ENCODE measurements around the gene L3HYPDH.

L3HYPDH gene

DNA sequence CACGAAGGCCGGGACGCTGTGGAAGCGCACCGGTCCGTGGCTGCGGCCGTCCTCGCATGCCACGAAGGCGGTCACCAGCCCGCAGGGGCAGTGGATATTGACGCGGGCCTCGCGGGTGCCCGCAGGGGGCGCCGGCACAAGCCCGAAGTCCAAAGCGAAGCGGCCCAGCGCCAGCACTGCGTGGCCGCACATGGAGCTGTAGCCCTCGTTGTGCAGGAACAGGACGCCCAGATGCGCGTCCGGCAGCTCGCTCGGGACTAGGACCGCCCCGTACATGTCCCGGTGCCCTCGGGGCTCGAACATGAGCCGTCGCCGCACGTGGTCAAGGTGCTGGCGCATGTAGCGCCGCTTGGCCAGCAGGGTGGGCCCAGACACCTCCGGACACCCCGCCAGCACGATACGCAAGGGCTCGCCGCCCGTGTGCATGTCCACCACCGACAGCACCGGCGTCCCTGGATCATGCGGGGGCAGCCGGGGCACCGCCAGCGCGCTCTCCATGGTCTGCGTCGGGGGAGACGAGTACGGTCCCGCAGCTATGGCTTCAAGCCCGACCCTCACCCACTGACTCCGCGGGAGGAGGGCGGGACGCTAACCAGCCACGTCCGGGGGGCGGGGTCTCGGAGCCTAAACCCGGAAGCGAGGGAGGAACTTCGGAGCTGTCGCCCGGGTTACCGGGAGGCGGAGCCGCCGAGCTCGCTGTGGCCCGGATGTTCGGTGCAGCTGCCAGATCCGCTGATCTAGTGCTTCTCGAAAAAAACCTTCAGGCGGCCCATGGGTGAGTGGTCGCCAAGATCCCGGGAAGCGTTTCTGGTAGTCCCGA, at the start of gene L3HYPDH, which contains the start of gene JKAMP:
L3HYPDH (minus strand) TSS at position 590 of the 820 bp plus-strand sequence; CDS start at position 498, 92 bp downstream.
JKAMP (plus strand) TSS at position 699 of the 820 bp plus-strand sequence; CDS start at position 772, 73 bp downstream.
- DNase-seq, result peak; percentile 96

GRCh38 chr14:59532419-59532818, 48.2 kb upstream of the L3HYPDH start:
- no peak for DNase-seq

DNA sequence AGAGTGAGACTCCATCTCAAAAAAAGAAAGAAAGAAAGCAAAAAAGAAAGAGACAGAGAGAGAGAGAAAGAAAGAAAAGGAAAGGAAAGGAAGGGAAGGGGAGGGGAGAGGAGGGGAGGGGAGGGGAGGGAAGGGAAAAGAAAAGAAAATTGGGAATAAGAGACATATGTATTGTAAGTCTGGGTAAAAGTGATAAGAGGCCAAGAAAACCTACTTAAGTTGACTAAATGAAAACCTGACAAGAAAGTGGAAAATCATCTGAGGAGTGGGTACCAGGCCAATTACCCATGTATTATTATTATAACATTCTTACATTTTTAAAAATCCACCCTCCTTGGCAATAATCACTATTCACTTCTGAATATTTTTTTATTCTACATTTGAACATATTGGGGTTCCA, 46.1 kb upstream of the L3HYPDH start:
- DNase-seq, result no peak

DNA sequence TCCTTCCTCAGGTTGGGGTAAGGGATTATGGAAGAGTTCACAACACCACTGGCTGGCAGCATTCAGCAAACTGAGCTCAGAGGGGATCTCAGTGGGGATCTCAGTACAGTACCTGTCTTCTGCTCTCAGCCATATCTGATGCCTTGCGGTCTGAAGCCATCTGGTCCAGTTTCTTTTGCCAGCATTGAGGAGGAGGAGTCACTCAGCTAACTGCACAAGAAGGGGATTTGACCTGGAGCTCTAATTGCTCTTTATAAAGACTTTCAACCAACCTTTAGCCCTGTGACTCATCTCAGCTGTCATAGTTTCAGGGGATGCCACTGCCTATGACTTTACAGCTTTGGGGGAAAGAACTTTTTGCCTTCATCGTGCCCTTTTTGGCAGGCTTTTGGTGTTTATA, 45.0 kb upstream of the L3HYPDH start:
- no peak for DNase-seq

- no peak for DNase-seq
These were observed 36.0 kb upstream of the L3HYPDH start for GRCh38 chr14:59520224-59520623.

- DNase-seq, result peak; percentile 8
These were observed 27.8 kb upstream of the L3HYPDH start for GRCh38 chr14:59511916-59512575.

GRCh38 chr14:59510966-59511365, 26.8 kb upstream of the L3HYPDH start:
- no peak for DNase-seq

GRCh38 chr14:59510001-59510400, 25.8 kb upstream of the L3HYPDH start:
- no peak for DNase-seq

- DNase-seq, result no peak
These were observed 24.9 kb upstream of the L3HYPDH start for GRCh38 chr14:59509101-59509500.

DNA sequence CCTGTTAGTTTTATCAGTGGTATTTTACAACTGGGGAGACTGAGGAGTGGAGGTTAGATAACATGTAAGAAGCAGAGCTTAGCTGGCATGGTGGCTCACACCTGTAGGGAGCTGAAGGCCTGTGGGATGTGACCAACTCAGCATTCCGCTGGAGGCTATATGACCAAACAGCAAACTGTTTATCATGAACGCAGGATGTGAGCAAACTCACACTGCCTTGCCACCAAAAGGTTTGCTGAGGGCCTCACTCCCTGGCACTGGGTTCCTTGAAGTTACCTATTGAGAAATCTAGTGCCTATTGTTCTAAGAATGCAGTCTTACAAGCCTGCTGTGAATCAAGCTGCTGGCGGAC, 23.5 kb upstream of the L3HYPDH start:
- DNase-seq, result no peak

DNA sequence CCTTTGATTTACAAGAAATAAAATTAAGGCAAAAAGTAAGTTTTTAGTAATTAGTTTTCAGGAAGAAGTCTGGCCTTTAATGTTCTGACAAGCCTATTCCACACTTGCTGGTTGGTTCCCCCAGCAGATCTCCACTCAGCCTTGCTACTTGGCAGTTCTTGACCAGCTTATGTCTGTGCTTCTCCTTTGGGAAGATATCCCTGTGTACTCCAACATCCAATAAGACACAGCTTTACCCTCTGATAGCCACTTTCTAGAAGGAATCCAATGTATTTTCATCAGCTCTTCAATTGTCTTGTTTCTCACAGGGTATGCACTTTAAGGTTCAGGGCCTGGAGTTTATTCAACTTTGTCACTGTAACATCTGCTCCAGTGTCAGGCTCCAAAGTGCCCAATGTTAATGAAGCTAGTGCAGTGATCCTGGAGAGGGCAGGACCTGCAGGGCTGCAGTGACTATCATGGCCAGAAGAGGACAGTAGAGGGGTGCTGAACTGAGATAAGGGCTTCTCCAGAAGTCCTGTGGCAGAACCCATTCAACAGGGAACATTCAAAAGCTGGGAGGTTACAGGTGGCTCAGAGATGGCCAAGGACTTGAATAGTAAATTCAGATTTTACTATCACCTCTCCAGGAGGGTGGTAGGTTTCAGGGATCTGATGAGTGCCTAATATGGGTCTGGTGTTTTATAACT, 23.0 kb upstream of the L3HYPDH start:
- peak; percentile 46 for DNase-seq

- DNase-seq, result no peak
These were observed 19.0 kb upstream of the L3HYPDH start for GRCh38 chr14:59503256-59503655.

DNA sequence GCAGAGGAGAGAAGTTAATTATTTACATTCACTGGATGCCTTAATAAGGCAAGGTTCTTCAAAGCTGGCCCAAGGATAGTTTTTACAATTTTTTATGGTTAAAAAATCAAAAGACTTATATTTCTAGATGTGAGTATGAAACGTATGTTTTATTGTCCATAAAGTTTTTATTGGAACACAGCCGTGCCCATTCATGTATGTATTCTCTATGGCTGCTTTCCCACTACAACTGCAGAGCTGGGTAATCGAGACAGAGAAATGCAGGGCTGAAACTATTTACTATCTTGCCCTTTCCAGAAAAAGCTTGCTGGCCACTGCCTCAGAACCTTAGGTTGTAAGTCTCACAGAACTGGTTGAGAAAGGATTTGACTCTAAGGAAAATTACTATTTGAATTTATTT, 16.5 kb upstream of the L3HYPDH start:
- DNase-seq, result no peak

- DNase-seq, result no peak
These were observed 8.2 kb upstream of the L3HYPDH start for GRCh38 chr14:59492384-59492783.

- DNase-seq, result no peak
These were observed 6.5 kb upstream of the L3HYPDH start for GRCh38 chr14:59490756-59491155.

DNA sequence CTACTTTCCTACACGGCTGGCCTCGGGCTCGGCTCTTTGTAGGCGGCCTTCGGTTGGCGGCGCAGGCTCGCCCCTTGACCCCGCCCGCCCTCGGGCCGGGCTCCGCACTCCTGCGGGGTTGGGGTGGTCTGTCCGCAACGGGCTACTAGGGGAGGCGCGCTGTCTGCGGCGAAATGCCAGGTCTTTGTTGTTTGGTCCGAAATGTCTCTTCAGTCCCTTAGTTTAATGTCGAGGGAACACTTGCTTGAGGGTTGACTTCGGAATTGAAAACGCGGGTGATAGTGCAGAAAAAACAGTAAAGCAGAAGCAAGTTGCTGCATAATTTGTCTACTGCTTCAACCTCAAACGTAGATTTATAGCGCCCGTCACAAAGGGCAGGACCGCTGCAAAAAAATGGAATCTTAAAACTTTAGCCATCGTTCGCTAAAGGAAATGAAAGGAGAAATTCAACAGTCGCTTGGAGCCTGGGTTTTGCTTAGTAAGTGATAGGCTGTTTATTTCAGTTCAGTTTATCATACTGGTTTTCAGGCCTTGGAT, 499 bp upstream of the L3HYPDH start:
- DNase-seq, result no peak

DNA sequence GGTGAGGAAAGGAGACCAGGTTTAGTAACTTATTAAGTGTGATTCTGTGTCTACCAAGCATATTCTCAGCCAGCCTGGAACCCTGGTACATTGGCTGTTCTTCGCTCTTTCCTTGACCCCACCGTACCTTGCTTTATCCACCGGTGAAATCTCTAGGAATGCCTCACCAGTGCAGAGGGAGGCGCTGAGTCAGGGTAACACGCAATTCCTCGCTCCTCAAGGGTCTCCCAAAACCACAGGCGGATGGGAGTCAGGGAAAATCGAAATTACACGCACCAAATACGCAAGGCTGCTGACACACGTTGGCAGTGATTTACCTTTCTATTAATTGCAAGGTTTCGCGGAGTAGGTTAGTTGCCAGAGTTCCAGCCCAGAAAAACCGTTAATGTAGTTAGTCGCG, 845 bp downstream of the L3HYPDH start:
- DNase-seq, result no peak

- no peak for DNase-seq
These were observed 1.5 kb downstream of the L3HYPDH start for GRCh38 chr14:59482541-59483331.

DNA sequence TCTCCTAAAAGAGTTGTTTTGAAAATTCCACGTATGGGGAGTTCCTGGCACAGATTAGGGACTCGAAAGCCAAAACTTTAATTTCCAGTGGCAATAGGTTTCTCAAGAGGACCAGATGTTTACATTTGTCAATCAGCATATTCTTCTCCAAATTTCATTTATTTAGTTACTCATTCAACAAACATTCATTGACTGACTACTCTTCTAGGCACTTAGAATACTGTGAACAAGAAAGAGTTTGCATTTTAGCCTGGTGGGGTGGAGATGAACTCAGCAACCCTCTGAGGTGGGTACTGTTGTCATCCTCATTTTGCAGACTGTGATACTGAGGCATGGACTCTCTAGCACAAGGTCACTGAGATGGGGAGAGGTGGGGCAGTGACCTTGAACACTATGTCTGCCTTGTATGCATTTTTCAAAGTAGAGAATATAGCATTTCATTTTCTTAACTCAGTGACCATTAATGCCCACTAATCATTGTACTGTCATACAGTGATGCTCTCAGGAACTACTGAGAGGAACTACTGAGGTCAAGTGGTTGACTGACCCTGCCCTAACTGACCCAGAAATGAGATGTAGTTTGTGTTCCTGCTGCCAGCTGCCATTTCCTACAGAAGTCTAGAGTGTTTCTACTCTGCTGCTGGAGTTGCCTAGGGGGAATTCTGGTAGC, 2.2 kb downstream of the L3HYPDH start:
- DNase-seq, result no peak

- no peak for DNase-seq
These were observed 2.8 kb downstream of the L3HYPDH start for GRCh38 chr14:59481407-59481806.

DNA sequence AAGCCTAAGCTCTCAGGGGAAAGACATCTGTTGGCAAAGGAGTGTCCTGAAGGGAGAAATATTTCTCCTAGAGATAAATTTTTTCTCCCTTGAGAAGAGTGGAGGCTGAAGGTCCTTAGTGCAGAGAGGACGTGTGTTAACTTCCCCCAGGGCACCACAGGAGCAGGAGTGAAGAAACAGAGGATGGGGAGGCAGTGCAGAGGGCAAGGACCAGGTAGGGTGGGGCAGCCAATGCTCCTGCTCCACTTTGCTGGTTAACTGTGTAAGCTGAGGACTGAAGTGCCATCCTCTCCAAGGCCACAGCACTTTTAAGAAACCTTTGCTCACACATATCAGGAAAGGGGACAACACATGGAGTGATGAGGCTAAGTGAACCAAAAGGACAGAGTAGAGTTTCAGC, 4.0 kb downstream of the L3HYPDH start:
- no peak for DNase-seq

DNA sequence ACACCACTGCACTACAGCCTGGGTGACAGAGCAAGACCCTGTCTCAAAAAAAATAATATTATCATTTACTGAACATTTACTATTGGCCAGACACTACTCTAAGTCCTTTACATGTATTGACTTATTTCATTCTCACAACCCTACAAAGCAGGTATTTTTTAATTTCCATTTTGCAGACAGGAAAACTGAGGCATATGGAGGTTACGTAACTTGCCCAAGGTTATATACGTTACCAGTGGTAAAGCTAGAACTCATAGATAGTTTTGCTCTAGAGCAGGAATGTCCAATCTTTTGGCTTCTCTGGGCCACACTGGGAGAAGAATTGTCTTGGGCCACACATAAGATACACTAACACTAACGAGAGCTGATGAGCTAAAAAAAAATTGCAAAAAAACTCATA, 5.7 kb downstream of the L3HYPDH start:
- DNase-seq, result no peak

Data from CD4-positive, alpha-beta T cell treated with Interleukin-12 subunit alpha and Interleukin-12 subunit beta, for 1 hour (primary cell).